ENCODE measurements around the gene RPS19BP1. TPM values are rescaled to one million over a fixed set of nuclear protein-coding genes. Genes with fewer than 3 reads are reported as not detected.

RPS19BP1 gene
- total and polyA plus RNA-seq, 8 donors: 36.9 to 684 (median 155) TPM

GRCh38 chr22:39565414-39565944, 32.9 kb upstream of the RPS19BP1 start:
- Histone ChIP-seq H3K4me1 (no peaks in the 10 kb centered on the region), H3K4me3 (no peak overlapping the region), H3K27ac (no peak overlapping the region), H3K27me3 (peaks cover 0 to 53% (median 4%) of the 10 kb centered on the region in 3 donors), H3K9me3 (no peaks in the 10 kb centered on the region), H3K36me3 (no peaks in the 10 kb centered on the region)
- 91 to 99% (median 96%) methylated on average over 5 of the region's 5 CpGs for WGBS, 5 donors
- intact Hi-C loops (cut with DNase I; ENCODE audit: low total_unique reads): no loop called here
- DNase-seq: no peak
- TF ChIP-seq POLR2A (IDR thresholded peaks at IDR 0.05) (no peak), EP300 (IDR thresholded peaks at IDR 0.05) (no peak), CTCF (IDR thresholded peaks at IDR 0.05) (no peak), POLR2AphosphoS5 (IDR thresholded peaks at IDR 0.05) (no peak)

GRCh38 chr22:39563571-39564428, 31.3 kb upstream of the RPS19BP1 start:
- peaks cover 2 to 67% (median 19%) of the 10 kb centered on the region in 3 donors for H3K27me3 ChIP-seq
- DNase-seq: no peak

GRCh38 chr22:39562839-39563489, 30.4 kb upstream of the RPS19BP1 start:
- Histone ChIP-seq H3K27ac (no peak overlapping the region), H3K9me3 (no peaks in the 10 kb centered on the region), H3K36me3 (no peaks in the 10 kb centered on the region), H3K4me3 (no peak overlapping the region), H3K4me1 (peaks cover 6 to 8% (median 8%) of the 10 kb centered on the region in 4 donors), H3K27me3 (peaks cover 10 to 75% (median 27%) of the 10 kb centered on the region in 3 donors)
- intact Hi-C loops (cut with DNase I; ENCODE audit: low total_unique reads): no loop called here
- no peak for DNase-seq
- WGBS, 5 donors: 73 to 78% (median 76%) methylated on average over 9 of the region's 9 CpGs
- TF ChIP-seq EP300 (IDR thresholded peaks at IDR 0.05): no peak
- no peak for TF ChIP-seq CTCF (IDR thresholded peaks at IDR 0.05)
- no peak for TF ChIP-seq POLR2A (IDR thresholded peaks at IDR 0.05)
- no peak for TF ChIP-seq POLR2AphosphoS5 (IDR thresholded peaks at IDR 0.05)

More at GRCh38 chr22:39563571-39564428, 31.3 kb upstream of the RPS19BP1 start:
- no peak for TF ChIP-seq CTCF (IDR thresholded peaks at IDR 0.05)
- peak in 1 of 4 donors; percentile 84 for TF ChIP-seq POLR2A (IDR thresholded peaks at IDR 0.05)
- intact Hi-C loops (cut with DNase I; ENCODE audit: low total_unique reads): no loop called here
- Histone ChIP-seq H3K4me3 (no peak overlapping the region), H3K27ac (no peak overlapping the region), H3K4me1 (no peaks in the 10 kb centered on the region), H3K9me3 (no peaks in the 10 kb centered on the region), H3K36me3 (no peaks in the 10 kb centered on the region)
- WGBS, 5 donors: 70 to 90% (median 83%) methylated on average over 7 of the region's 7 CpGs

GRCh38 chr22:39560127-39560526, 27.6 kb upstream of the RPS19BP1 start:
- H3K9me3 ChIP-seq: no peaks in the 10 kb centered on the region
- intact Hi-C loops (cut with DNase I; ENCODE audit: low total_unique reads): no loop called here
- no peaks in the 10 kb centered on the region for H3K36me3 ChIP-seq
- no peak overlapping the region for H3K4me3 ChIP-seq
- H3K27me3 ChIP-seq: peaks cover 19 to 96% (median 53%) of the 10 kb centered on the region in 3 donors
- H3K27ac ChIP-seq: no peak overlapping the region
- H3K4me1 ChIP-seq: peaks cover 14 to 18% (median 15%) of the 10 kb centered on the region in 4 donors
- DNase-seq: no peak
- TF ChIP-seq POLR2AphosphoS5 (IDR thresholded peaks at IDR 0.05) (no peak), POLR2A (IDR thresholded peaks at IDR 0.05) (no peak), CTCF (IDR thresholded peaks at IDR 0.05) (no peak), EP300 (IDR thresholded peaks at IDR 0.05) (no peak)
- 32 to 54% (median 48%) methylated on average over 6 of the region's 6 CpGs for WGBS, 5 donors
